Stimulated activated CD4-positive, alpha-beta T cell treated with anti-CD3 and anti-CD28 coated beads, Interleukin-12 subunit alpha, Interleukin-12 subunit beta, amount 100 ng/mL, for 4 hours (primary cell): ENCODE results near the gene ASH1L.

Experiments
- DNase-seq: peaks from one replicate; pipeline ENCODE4 v3.0.0-alpha.2; 2020

Gene ASH1L

DNA sequence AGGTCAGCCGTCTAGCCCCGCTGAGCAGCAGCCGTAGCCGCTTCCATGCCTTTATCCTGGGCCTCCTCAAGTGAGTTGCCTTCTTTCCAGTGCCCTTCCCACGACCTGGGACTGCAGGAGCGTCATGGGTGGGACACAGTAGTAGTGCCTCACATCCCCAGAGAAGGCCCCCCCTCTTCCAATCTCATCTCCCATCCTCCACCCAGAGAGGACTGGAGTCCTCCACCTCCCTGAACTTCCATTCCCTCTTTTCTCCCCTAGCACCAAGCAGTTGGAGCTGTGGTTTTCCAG lies 237.1 kb downstream of the ASH1L start:
- DNase-seq: no peak

DNA sequence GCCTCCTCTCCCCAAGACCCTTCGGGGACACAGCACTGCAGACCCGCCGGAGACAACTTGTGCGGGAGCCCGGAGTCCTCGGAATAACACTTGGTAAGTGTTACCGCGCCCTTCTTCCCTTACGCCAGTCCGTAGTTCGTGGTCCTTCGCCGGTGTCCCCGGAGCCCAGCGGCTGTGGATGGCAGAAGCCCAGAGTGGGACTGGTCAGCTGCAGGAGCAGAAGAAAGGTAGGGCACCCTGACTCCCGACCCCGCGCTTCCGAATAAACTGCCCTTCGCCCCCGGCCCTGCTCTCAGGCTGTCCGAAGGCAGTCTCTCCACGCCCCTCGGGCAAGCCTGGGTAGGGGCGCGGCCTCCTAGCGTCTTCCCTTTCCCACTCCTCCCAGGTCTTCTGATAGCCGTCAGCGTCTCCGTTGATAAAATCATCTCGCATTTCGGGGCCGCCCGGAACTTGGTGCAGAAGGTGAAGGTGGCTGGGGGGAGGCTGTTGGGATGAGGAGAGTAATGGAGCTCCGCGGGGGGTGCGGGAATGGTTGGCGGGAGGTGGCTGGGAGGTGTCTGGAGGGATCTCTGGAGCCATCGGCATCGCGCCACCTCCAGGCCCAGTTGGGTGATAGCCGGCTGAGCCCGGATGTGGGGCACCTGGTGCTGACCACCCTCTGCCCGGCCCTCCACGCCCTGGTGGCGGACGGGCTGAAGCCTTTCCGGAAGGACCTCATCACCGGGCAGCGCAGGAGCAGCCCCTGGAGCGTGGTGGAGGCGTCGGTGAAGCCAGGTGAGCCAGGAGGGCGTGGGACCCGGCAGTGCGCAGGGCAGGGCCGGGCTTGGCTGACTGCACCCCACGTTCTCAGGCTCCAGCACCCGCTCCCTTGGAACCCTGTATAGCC lies 237.6 kb downstream of the ASH1L start:
- DNase-seq: no peak

DNA sequence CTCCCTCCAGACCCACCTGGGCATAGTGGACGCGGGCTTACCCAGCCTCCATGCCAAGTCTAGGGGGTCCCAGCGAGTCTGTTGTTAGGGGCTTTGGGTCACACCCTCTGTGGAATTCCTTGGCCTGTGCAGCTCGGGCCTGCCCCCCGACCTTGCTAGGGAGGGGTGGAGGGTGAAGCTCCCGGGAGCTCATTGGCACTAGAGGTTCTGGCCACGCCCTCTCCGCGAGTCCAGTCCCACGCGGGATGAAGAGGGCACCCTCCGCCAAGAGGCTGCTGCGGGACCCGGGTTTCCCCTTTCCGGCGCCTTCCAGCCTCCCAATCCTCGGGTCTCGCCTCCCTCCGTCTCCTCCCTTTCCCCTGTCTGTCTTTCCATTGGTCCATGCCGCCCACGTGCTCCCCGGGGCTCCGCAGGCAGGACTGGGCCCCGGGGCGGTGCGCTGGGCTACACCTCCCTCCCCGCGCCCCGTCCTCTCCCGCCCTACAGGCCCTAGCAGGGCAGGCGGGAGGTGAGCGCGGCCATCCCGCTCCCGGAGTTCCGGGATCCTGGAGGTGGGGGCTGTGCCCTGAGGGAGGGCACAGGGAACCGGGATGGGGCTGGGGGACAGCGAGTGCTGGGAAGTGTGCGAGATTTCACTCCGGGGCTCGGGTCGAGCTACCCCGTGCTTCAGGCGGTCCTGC lies 238.4 kb downstream of the ASH1L start:
- peak; percentile 88 for DNase-seq

GRCh38 chr1:155323729-155324036 lies 238.9 kb downstream of the ASH1L start:
- peak; percentile 76 for DNase-seq

DNA sequence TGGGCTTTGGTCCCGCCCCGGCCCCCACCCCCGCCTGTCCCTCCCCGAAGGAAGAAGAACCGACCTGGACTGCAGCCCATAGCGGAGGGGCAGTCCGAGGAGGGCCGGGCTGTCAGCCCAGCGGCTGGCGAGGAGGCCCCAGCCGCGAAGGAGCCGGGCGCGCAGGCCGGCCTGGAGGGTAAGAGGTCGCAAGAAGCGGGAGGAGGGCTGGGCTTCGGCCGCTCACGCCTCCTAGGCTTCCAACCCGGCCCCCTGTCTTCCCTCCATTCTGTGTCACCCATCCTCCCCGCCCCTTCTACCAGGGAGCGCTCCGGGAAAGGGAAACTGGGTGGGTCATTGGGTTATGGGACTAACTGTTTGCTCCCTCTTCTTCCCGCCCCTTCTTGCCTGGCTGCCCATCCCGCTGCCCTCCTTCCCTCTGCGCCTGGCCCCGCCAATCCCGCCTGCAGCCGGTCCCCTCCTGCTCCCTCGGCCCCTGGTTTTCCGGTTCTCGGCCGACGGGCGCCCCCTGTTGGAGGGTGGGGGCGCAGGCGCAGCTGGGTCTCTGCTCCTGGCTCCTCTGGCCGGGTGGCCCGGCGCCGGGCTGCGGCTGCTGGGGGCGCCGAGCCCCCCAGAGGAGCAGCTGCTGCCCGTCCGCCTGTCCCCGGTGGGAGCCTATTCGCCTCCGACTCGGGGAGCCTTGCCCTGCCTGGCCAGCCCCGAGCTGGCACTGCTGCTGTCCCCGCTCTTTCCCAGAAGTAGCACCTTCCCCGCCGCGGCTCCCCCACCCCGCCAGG lies 239.5 kb downstream of the ASH1L start:
- peak; percentile 88 for DNase-seq

GRCh38 chr1:155322571-155322952 lies 240.0 kb downstream of the ASH1L start:
- no peak for DNase-seq

DNA sequence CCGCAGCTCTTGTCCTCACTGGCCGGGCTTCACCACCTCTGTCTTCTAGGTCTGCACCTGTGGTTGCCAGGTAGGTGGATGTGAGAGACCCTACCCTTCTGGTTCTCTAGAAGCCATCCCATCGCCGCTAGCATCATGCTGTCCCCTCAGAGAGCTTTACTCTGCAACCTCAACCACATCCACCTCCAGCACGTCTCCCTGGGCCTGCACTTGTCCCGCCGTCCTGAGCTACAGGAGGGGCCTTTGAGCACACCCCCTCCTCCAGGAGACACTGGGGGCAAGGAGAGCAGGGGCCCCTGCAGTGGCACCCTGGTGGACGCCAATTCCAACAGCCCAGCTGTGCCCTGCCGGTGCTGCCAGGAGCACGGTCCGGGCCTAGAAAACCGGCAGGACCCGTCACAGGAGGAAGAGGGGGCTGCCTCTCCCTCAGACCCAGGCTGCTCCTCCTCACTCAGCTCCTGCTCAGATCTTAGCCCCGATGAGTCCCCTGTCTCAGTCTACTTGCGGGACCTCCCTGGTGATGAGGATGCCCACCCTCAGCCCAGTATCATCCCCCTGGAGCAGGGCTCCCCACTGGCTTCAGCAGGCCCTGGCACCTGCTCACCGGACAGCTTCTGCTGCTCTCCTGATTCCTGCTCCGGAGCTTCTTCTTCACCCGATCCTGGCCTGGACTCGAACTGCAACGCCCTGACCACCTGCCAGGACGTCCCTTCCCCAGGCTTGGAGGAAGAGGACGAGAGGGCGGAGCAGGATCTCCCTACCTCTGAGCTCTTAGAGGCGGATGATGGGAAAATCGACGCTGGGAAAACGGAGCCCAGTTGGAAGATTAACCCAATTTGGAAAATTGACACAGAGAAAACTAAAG lies 240.7 kb downstream of the ASH1L start:
- no peak for DNase-seq

DNA sequence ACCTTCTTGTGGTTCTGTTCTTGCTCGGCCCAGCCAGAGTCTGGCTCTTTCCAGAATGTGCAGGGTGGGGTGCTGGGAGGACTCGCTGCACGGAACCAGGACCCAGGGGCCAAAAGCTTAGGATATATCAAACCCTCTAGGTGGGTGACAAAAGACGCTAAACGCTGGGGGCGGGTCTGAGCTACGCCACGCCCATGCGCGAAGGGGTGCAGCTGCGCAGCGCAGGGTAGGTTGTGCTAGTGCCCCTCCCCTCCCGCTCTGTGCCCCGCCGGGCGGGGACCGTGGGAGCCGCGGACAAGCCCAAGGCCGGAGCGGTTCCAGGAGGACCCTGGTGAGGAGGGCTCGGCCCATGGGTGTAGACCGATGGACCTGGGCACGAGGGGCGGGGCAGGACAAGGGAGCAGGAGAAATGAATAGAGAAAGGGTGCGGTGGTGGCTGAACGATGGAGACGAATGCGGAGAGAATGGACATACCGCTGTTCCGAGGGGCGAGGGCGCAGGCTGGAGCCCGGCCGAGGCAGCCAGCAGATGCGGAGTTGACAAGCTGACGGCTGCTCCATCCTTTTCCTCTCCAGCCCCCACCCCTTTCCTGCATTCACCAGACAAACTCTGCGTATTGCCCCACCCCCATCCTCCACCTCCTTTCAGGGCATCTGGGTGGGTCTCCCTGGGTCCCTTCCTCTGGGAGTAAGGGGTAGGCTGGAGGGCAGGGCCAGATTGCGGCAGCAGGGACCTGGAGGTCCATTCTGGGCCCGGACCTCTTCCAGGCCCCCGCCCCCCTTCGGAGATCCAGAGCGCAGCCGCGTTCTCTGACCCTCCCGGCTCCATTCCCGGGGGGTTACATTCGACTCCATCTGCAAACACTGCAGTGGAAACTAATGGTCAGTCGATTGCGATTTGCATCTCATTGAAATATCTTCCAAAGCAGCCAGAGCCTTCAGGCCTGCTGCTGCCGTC lies 241.7 kb downstream of the ASH1L start, which contains the start of gene RUSC1:
Gene RUSC1 (plus strand): TSS at position 234 of the 957 bp plus-strand sequence. CDS start 880 bp downstream, outside the sequence.
- peak; percentile 69 for DNase-seq

- DNase-seq: no peak
Measured at GRCh38 chr1:155320252-155320651, 242.4 kb downstream of the ASH1L start.

DNA sequence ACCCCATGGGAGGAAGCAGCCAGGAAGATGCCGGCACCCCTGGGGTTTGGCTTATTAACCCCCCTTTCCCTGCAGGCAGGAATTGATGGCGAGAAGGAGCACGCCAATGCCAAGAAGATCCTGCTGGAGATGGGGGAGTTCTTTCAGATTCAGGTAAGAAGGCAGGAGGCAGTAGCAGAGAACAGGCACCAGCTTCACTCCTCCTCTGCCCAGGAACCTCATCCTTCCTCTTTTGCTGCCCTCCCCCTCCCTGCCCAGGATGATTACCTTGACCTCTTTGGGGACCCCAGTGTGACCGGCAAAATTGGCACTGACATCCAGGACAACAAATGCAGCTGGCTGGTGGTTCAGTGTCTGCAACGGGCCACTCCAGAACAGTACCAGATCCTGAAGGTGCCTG lies 243.1 kb downstream of the ASH1L start:
- no peak for DNase-seq

DNA sequence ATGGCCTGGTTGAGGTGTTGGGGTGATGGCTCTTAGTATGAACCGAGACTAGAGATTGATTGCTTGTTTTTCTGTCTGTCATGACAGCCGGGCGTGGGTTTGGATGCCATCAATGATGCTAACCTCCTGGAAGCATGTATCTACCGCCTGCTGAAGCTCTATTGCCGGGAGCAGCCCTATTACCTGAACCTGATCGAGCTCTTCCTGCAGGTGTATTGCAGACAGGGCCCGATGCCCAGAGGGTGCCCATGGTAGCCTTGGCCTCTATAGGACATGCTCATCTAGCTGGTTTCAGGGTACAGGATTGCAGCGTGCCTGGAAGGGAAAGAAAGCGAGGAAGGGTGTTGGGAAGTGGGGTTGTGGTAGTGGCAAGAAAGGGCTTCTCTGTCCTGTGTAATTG lies 244.5 kb downstream of the ASH1L start:
- DNase-seq: no peak

DNA sequence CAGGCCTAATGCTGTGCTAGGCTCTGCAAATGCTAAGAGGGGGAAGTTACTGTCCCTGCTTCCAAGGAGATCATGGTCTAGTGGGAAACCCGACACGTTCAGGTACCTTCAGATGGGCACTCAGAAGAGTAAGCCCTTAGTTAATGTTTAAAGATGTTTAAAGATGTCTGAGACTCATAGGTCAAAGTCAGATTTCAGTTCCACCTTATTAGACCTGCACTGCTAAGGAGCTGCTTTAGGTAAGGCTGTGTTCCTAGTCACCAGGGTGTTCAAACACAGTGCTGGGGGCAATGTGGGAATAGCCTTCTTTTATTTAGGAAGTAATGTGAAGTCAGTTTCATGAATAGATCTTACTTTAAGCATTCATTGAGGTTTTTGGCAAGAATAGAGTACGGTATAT lies 245.7 kb downstream of the ASH1L start:
- no peak for DNase-seq

DNA sequence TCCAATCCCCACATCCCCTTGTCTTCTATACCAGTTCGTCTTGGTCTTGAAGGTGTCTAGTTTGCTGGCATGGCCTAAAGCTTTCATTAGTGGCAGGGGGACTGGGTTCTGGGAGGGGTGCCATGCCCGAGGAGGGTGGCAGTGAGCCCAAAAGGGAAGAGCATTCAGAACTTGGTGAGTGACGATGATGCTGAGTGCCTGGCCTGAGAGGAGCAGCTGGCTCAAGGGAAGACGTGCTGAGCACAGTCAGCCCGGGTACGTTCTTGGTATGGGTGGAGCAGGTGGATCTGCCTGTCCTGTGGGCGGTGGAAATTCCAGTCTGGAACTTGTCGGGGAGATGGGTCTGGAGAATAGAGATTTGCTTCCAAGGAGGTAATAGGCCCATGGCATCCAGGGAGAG lies 249.3 kb downstream of the ASH1L start:
- no peak for DNase-seq

DNA sequence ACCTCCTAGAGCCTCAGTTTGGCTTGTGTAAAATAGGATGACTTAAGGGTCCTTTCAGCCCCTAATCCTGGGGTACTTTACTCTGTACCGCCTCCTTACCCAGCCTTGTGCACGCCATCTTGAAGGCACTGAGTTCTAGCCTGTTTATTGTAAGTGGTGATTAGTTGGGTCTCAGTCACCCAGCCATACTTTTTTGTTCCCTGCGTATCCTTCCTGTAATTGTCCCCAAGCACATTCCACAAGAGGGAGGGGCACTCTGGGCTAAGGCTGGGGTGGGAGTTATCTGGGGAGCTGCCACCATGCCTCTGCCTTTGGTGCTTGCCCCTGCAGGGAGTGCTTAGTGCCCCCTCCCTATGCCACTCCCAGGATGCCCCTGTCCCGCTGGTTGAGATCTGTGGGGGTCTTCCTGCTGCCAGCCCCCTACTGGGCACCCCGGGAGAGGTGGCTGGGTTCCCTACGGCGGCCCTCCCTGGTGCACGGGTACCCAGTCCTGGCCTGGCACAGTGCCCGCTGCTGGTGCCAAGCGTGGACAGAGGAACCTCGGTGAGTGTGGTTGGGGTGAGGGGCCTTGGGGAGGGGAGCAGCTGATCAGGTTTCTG lies 253.1 kb downstream of the ASH1L start:
- DNase-seq: no peak

DNA sequence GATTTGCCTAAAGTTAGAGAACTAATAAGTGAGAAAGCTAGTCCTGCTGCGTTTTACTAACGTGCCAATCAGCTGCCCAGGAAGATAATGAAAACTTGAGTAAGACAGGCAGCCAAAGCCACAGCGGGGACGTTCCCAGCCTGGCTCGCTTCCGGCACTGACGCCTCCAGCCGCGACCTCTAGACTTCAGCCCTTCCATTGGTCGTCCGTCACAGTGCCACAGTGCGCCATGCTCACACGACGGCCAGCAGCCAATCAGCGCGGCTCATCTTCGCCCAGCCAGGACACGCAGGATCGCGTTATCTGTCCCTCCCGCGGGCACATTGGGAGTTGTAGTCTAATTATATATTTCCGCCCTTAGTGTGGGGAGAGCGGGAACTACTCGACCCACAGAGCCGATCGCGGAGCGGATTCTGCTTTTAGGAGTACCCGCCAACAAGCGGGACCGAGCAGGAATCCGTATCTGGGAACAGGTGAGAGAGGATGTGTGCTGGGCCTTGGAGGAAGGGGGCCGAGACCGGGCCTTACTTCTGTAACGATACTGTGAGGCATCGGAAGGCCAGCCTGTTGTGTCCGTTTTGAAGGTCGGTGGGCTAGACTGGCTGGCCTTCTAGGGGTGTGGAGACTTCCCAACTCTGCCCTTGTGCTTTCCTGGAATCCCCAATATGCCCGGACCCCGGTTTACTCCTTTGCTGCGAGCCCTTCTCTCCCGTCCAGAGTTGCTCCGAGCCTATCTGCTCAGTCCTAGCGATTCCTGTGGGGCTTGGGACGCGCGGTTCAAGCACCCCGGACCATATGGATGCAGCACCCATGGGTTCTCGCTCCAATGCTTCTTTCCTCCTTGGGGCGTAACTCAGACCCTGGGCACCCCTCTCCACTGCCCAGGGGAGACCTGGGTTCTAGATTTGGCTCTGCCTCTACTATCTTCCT lies 253.8 kb downstream of the ASH1L start, which contains the start of gene FDPS:
Gene FDPS (plus strand): TSS at position 374 of the 930 bp plus-strand sequence. CDS start 924 bp downstream, outside the sequence.
- peak; percentile 93 for DNase-seq

- no peak for DNase-seq
Measured at GRCh38 chr1:155307247-155307740, 255.3 kb downstream of the ASH1L start.

DNA sequence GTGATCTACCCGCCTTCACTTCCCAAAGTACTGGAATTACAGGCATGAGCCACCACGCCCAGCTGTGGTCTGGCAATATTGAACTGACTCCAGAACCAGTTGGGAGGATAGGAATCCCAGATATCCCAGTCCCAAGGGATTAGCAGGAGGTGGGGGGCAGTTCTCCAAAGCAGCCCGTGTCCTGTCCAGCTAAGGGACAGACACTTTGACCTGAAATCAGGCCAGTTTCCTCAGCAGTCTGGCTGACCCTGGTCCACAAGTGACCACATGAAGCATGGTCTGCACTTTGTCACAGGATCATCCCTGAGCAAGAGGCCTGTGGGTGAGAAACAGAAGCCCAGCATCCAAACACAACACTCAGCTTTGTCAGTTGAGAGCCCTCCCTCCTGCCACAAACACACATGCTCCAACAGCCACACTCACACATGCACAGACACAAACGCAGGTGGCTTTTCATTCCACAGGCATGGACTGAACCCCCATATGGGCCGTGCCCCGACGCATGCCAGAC lies 256.7 kb downstream of the ASH1L start:
- DNase-seq: no peak

DNA sequence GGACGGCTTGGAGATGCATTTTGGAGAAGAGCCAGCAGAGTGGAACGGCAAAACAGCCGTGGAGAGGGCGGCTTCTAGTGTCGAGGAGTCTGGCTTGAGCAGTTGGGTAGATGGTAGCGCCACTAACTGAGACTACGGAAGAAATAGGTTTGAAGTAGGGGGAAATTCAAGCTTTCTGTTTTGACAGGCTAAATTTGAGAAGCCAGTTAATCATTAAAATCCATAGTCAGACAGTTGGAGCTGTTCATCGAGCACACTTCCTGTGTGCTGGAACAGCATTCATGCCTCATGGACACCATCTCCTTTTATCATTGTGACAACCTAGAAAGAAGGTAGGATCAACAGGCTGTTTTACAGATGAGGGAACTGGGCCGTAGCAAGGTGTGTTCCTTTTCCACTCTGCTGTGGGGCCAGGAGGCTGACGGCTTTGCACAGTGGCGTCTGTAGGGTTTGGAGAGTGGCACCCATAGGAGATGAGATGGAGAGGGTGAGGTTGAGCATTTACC lies 258.0 kb downstream of the ASH1L start:
- no peak for DNase-seq

- no peak for DNase-seq
Measured at GRCh38 chr1:155301342-155301841, 261.2 kb downstream of the ASH1L start, which contains the start of gene PKLR. TSS of gene PKLR (minus strand) at chr1:155301438. CDS start at chr1:155301395, 43 bp downstream.
